GM13976 (cell line): ENCODE results near the gene CXorf49.

Source experiments
- DNase-seq: peaks from one replicate; pipeline ENCODE4 v3.0.0; 2012; ENCODE audit warnings: low spot score
- CTCF ChIP-seq: IDR thresholded peaks from 2 replicates; pipeline ENCODE4 v1.5.1; 2012; ENCODE audit warnings: borderline replicate concordance, mild to moderate bottlenecking; ENCODE audit not compliant: insufficient read depth; ENCODE audit errors: extremely low read depth, missing control alignments, control extremely low read depth
- in situ Hi-C: fragments of 300-500 bp; cut with MboI; formaldehyde crosslinking; loops from one replicate; pipeline ENCODE4 v1.12.0; 2022; ENCODE audit warnings: low sequenced_read_pairs, mixed read lengths, inconsistent platforms; ENCODE audit not compliant: unreplicated experiment

The CXorf49 gene

GRCh38 chrX:71668248-71668595 lies 49.9 kb downstream of the CXorf49 start:
- no peak for TF ChIP-seq CTCF
- in situ Hi-C loops = loop anchor here (25.0 kb wide), 1 partner anchor 194 kb away; no protein-coding TSS in a partner anchor
- DNase-seq = no peak

- in situ Hi-C loops = loop anchor here (25.0 kb wide), 1 partner anchor 195 kb away; no protein-coding TSS in a partner anchor
- DNase-seq = no peak
- no peak for TF ChIP-seq CTCF
Measured at GRCh38 chrX:71667328-71668247, 50.5 kb downstream of the CXorf49 start, which contains the start of gene LOC101059915. TSS of gene LOC101059915 (plus strand) at chrX:71667546.

- DNase-seq = no peak
- no peak for TF ChIP-seq CTCF
- in situ Hi-C loops = loop anchor here (25.0 kb wide), 1 partner anchor 196 kb away; no protein-coding TSS in a partner anchor
Measured at GRCh38 chrX:71666240-71667223, 51.6 kb downstream of the CXorf49 start.

GRCh38 chrX:71665747-71666146 lies 52.3 kb downstream of the CXorf49 start:
- TF ChIP-seq CTCF = no peak
- DNase-seq = no peak
- in situ Hi-C loops = loop anchor here (25.0 kb wide), 1 partner anchor 197 kb away; no protein-coding TSS in a partner anchor

- DNase-seq = no peak
- in situ Hi-C loops = loop anchor here (25.0 kb wide), 1 partner anchor 197 kb away; no protein-coding TSS in a partner anchor
- TF ChIP-seq CTCF = no peak
Measured at GRCh38 chrX:71664889-71665491, 53.1 kb downstream of the CXorf49 start.
